Osteoblast (primary cell): Measurements from ENCODE around the gene SCP2. TPM values are rescaled to one million over a fixed set of nuclear protein-coding genes. Genes with fewer than 3 reads are reported as not detected.

Experiments used
- DNase-seq: peaks from one replicate; pipeline ENCODE4 v3.0.0; 2011; ENCODE audit warnings: low spot score, mixed read lengths; ENCODE audit not compliant: insufficient read length; ENCODE audit errors: missing footprints
- H2AFZ ChIP-seq: 2 replicates; pipeline ENCODE4 v1.6.0; 2011; ENCODE audit warnings: mild to moderate bottlenecking, low read length
- H3K27ac ChIP-seq: 2 replicates; pipeline ENCODE4 v1.5.1; 2011; ENCODE audit warnings: mild to moderate bottlenecking, low read depth, low read length, moderate library complexity
- H3K27me3 ChIP-seq: 2 replicates; pipeline ENCODE4 v1.6.0; 2012; ENCODE audit warnings: mild to moderate bottlenecking, control low read depth, inconsistent platforms, low read length, moderate library complexity; ENCODE audit not compliant: insufficient read depth
- H3K36me3 ChIP-seq: 2 replicates; pipeline ENCODE4 v1.5.1; 2011; ENCODE audit warnings: mild to moderate bottlenecking, low read length, control low read depth, moderate library complexity; ENCODE audit not compliant: insufficient read depth
- H3K4me1 ChIP-seq: 2 replicates; pipeline ENCODE4 v1.5.1; 2011; ENCODE audit warnings: mild to moderate bottlenecking, low read length, control low read depth, moderate library complexity; ENCODE audit not compliant: insufficient read depth
- H3K4me2 ChIP-seq: 2 replicates; pipeline ENCODE4 v1.6.0; 2011; ENCODE audit warnings: mild to moderate bottlenecking, low read length; ENCODE audit not compliant: insufficient read depth
- H3K4me3 ChIP-seq: fragments of 200-600 bp; sonication (generic); 3 replicates; pipeline ENCODE4 v1.5.1; 2012; ENCODE audit warnings: mild to moderate bottlenecking, low read length, inconsistent platforms; ENCODE audit not compliant: insufficient read depth
- H3K79me2 ChIP-seq: 2 replicates; pipeline ENCODE4 v1.6.0; 2012; ENCODE audit warnings: mild to moderate bottlenecking, low read length, control low read depth, inconsistent platforms; ENCODE audit not compliant: insufficient read depth
- H3K9me3 ChIP-seq: 2 replicates; pipeline ENCODE4 v1.5.1; 2011; ENCODE audit warnings: low read depth, low read length, control low read depth
- H4K20me1 ChIP-seq: 2 replicates; pipeline ENCODE4 v1.6.0; 2012; ENCODE audit warnings: mild to moderate bottlenecking, low read length, control low read depth; ENCODE audit not compliant: insufficient read depth
- CTCF ChIP-seq: IDR thresholded peaks from 2 replicates; pipeline ENCODE4 v1.5.1; 2011; ENCODE audit warnings: mild to moderate bottlenecking, low read depth, low read length, moderate library complexity; ENCODE audit errors: extremely low read depth
- total RNA-seq: library from RNA; depleted of rRNA; stranded (reverse); fragments of >200 nt; gene quantifications from 2 replicates; pipeline ENCODE4 v1.2.3, GENCODE V29; 2012

SCP2 gene
- total RNA-seq, 1 donor, result 171 TPM

GRCh38 chr1:53073868-53074311, 146.8 kb downstream of the SCP2 start:
- peak; percentile 90 for DNase-seq
- Histone ChIP-seq H3K27ac (no peak overlapping the region), H3K4me1 (no peaks in the 10 kb centered on the region), H3K79me2 (no peaks in the 10 kb centered on the region), H3K9me3 (no peaks in the 10 kb centered on the region), H3K4me2 (no peak overlapping the region), H2AFZ (no peak overlapping the region), H3K4me3 (no peak overlapping the region), H3K36me3 (no peaks in the 10 kb centered on the region), H4K20me1 (no peaks in the 10 kb centered on the region), H3K27me3 (no peaks in the 10 kb centered on the region)
- no peak for TF ChIP-seq CTCF

- peak; percentile 58 for DNase-seq
Measured at GRCh38 chr1:53074313-53075154, 147.5 kb downstream of the SCP2 start.

GRCh38 chr1:53075206-53075605, 148.1 kb downstream of the SCP2 start:
- H2AFZ ChIP-seq, result no peak overlapping the region
- no peaks in the 10 kb centered on the region for H3K4me1 ChIP-seq
- no peaks in the 10 kb centered on the region for H3K27me3 ChIP-seq
- no peaks in the 10 kb centered on the region for H3K9me3 ChIP-seq
- no peaks in the 10 kb centered on the region for H4K20me1 ChIP-seq
- no peak overlapping the region for H3K4me2 ChIP-seq
- H3K79me2 ChIP-seq, result no peaks in the 10 kb centered on the region
- TF ChIP-seq CTCF, result no peak
- no peak overlapping the region for H3K4me3 ChIP-seq
- no peaks in the 10 kb centered on the region for H3K36me3 ChIP-seq
- DNase-seq, result peak; percentile 81
- H3K27ac ChIP-seq, result no peak overlapping the region

More at GRCh38 chr1:53074313-53075154, 147.5 kb downstream of the SCP2 start:
- H3K27ac ChIP-seq, result no peak overlapping the region
- no peaks in the 10 kb centered on the region for H3K36me3 ChIP-seq
- H2AFZ ChIP-seq, result no peak overlapping the region
- no peaks in the 10 kb centered on the region for H3K79me2 ChIP-seq
- no peak overlapping the region for H3K4me2 ChIP-seq
- H3K4me3 ChIP-seq, result no peak overlapping the region
- H3K9me3 ChIP-seq, result no peaks in the 10 kb centered on the region
- no peaks in the 10 kb centered on the region for H3K4me1 ChIP-seq
- TF ChIP-seq CTCF, result no peak
- no peaks in the 10 kb centered on the region for H4K20me1 ChIP-seq
- H3K27me3 ChIP-seq, result no peaks in the 10 kb centered on the region

- TF ChIP-seq CTCF, result no peak
- no peaks in the 10 kb centered on the region for H3K27me3 ChIP-seq
- no peaks in the 10 kb centered on the region for H4K20me1 ChIP-seq
Measured at GRCh38 chr1:53075761-53076163, 148.7 kb downstream of the SCP2 start.

More at GRCh38 chr1:53075761-53076163, 148.7 kb downstream of the SCP2 start:
- no peak overlapping the region for H3K27ac ChIP-seq
- no peak overlapping the region for H3K4me2 ChIP-seq
- H3K36me3 ChIP-seq, result no peaks in the 10 kb centered on the region
- no peaks in the 10 kb centered on the region for H3K9me3 ChIP-seq
- no peak overlapping the region for H3K4me3 ChIP-seq
- no peak overlapping the region for H2AFZ ChIP-seq
- H3K4me1 ChIP-seq, result no peaks in the 10 kb centered on the region
- no peaks in the 10 kb centered on the region for H3K79me2 ChIP-seq
- DNase-seq, result no peak
